Erythroblast (primary cell): ENCODE results near the gene HBM.
A peak's percentile ranks its signal among the peaks of the same experiment; 100 is the strongest.
"Not testable (repeated sequence)": the region's sequence is repeated elsewhere in the genome, so short reads cannot be mapped to it uniquely, and the experiment has no call there.

ENCODE experiments used
- GATA1 ChIP-seq: IDR thresholded peaks from 2 replicates; pipeline ENCODE4 v1.6.1; 2011; ENCODE audit warnings: low read depth, mild to moderate bottlenecking, control low read depth, low read length, moderate library complexity
- POLR2A ChIP-seq: IDR thresholded peaks from 2 replicates; pipeline ENCODE4 v1.6.1; 2011; ENCODE audit warnings: mild to moderate bottlenecking, low read length

DNA sequence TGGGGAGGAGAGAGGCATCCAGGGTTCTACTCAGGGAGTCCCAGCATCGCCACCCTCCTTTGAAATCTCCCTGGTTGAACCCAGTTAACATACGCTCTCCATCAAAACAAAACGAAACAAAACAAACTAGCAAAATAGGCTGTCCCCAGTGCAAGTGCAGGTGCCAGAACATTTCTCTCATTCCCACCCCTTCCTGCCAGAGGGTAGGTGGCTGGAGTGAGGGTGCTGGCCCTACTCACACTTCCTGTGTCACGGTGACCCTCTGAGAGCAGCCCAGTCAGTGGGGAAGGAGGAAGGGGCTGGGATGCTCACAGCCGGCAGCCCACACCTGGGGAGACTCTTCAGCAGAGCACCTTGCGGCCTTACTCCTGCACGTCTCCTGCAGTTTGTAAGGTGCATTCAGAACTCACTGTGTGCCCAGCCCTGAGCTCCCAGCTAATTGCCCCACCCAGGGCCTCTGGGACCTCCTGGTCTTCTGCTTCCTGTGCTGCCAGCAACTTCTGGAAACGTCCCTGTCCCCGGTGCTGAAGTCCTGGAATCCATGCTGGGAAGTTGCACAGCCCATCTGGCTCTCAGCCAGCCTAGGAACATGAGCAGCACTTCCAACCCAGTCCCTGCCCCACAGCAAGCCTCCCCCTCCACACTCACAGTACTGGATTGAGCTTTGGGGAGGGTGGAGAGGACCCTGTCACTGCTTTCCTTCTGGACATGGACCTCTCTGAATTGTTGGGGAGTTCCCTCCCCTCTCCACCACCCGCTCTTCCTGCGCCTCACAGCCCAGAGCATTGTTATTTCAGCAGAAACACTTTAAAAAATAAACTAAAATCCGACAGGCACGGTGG is 8.4 kb downstream of the HBM start:
- peak; percentile 73 for TF ChIP-seq POLR2A
- not testable (repeated sequence) for TF ChIP-seq GATA1
